ENCODE results near the gene GAREM1.

The GAREM1 gene

GRCh38 chr18:32440518-32440917, 30.2 kb downstream of the GAREM1 start:
- Histone ChIP-seq H3K4me1 (ENCODE audit: control insufficient read depth in 2 of 2, insufficient read depth in 1 of 2, low read depth in 1 of 2, low read length in 2 of 2) (peaks cover 4 to 15% of the 10 kb centered on the region in 2 donors), H2AFZ (ENCODE audit: low read length) (no peak overlapping the region), H2BK5ac (ENCODE audit: low read length) (no peak overlapping the region), H4K8ac (ENCODE audit: low read depth, low read length) (no peak overlapping the region), H3K27me3 (ENCODE audit: control insufficient read depth in 3 of 3, insufficient read depth in 3 of 3, low read depth in 1 of 3, low read length in 3 of 3) (peaks cover 0 to 1% (median 0%) of the 10 kb centered on the region in 3 experiments), H3K4ac (ENCODE audit: low read length) (no peak overlapping the region), H3K4me3 (ENCODE audit: low read length in 2 of 2) (no peak overlapping the region), H2BK120ac (ENCODE audit: low read depth, low read length) (no peak overlapping the region), H2AK5ac (ENCODE audit: low read depth, low read length) (no peak overlapping the region), H3K14ac (ENCODE audit: low read length) (no peak overlapping the region), H3K27ac (replicated peaks; ENCODE audit: low read length) (no peak overlapping the region), H3K18ac (ENCODE audit: low read length) (no peak overlapping the region), H3K9me3 (replicated peaks in 1 of 2; ENCODE audit: control insufficient read depth in 2 of 2, insufficient read depth in 1 of 2, low read depth in 1 of 2, low read length in 2 of 2) (no peaks in the 10 kb centered on the region), H4K91ac (ENCODE audit: low read depth, low read length, poor library complexity) (no peak overlapping the region), H3K4me2 (ENCODE audit: insufficient read depth, low read length, poor library complexity, severe bottlenecking) (no peak overlapping the region), H2BK15ac (ENCODE audit: low read length) (no peak overlapping the region), H3K36me3 (replicated peaks in 1 of 2; ENCODE audit: control insufficient read depth in 2 of 2, insufficient read depth in 2 of 2, low read length in 2 of 2) (no peaks in the 10 kb centered on the region), H2BK12ac (ENCODE audit: low read length) (no peak overlapping the region), H3K9ac (ENCODE audit: low read depth, low read length, poor library complexity) (no peak overlapping the region), H3K23ac (ENCODE audit: low read depth, low read length, poor library complexity) (no peak overlapping the region), H3K79me1 (ENCODE audit: low read depth, low read length) (no peaks in the 10 kb centered on the region)
- no peak for DNase-seq (ENCODE audit: low spot score)
- WGBS, 2 donors (ENCODE audit: extremely low coverage in 2 of 2, insufficient read length in 2 of 2, insufficient replicate concordance in 1 of 2), result no CpG with 5 or more reads among the region's 4 CpGs

DNA sequence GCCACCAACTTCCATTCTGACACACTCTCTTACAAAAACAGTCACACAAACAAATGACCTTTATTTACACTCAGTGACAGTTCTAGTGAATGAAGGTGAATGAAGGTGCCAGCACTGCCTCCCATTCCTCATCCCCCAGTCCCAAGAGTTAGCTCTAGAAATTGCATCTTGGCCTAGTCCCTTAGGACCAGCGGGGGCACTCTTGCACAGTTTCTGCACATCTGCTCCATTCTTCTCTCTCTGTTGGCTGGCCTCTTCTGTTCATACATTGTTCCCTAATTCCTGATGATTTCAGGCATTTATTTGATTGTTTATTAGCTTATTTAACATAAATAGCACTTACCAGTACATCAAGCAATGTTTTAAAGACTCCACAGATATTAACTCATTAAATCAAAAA, 30.9 kb downstream of the GAREM1 start:
- no peak for DNase-seq (ENCODE audit: low spot score)
- H3K27me3 ChIP-seq (ENCODE audit: control insufficient read depth in 3 of 3, insufficient read depth in 3 of 3, low read depth in 1 of 3, low read length in 3 of 3), result peaks cover 0 to 1% (median 0%) of the 10 kb centered on the region in 3 experiments
- no peak overlapping the region for H3K14ac ChIP-seq (ENCODE audit: low read length)
- no peak overlapping the region for H2BK5ac ChIP-seq (ENCODE audit: low read length)
- no peak overlapping the region for H2AFZ ChIP-seq (ENCODE audit: low read length)
- no peak overlapping the region for H3K27ac ChIP-seq (replicated peaks; ENCODE audit: low read length)
- no peak overlapping the region for H3K18ac ChIP-seq (ENCODE audit: low read length)
- WGBS, 2 donors (ENCODE audit: extremely low coverage in 2 of 2, insufficient read length in 2 of 2, insufficient replicate concordance in 1 of 2), result no CpG with 5 or more reads among the region's 1 CpG
- H3K9ac ChIP-seq (ENCODE audit: low read depth, low read length, poor library complexity), result no peak overlapping the region
- no peak overlapping the region for H3K4me3 ChIP-seq (ENCODE audit: low read length in 2 of 2)
- H2BK12ac ChIP-seq (ENCODE audit: low read length), result no peak overlapping the region
- no peak overlapping the region for H4K91ac ChIP-seq (ENCODE audit: low read depth, low read length, poor library complexity)
- no peak overlapping the region for H2AK5ac ChIP-seq (ENCODE audit: low read depth, low read length)
- H3K9me3 ChIP-seq (replicated peaks in 1 of 2; ENCODE audit: control insufficient read depth in 2 of 2, insufficient read depth in 1 of 2, low read depth in 1 of 2, low read length in 2 of 2), result no peaks in the 10 kb centered on the region
- H3K4me2 ChIP-seq (ENCODE audit: insufficient read depth, low read length, poor library complexity, severe bottlenecking), result no peak overlapping the region
- H3K36me3 ChIP-seq (replicated peaks in 1 of 2; ENCODE audit: control insufficient read depth in 2 of 2, insufficient read depth in 2 of 2, low read length in 2 of 2), result no peaks in the 10 kb centered on the region
- no peak overlapping the region for H2BK120ac ChIP-seq (ENCODE audit: low read depth, low read length)
- H3K4me1 ChIP-seq (ENCODE audit: control insufficient read depth in 2 of 2, insufficient read depth in 1 of 2, low read depth in 1 of 2, low read length in 2 of 2), result peaks cover 4 to 15% of the 10 kb centered on the region in 2 donors
- no peak overlapping the region for H2BK15ac ChIP-seq (ENCODE audit: low read length)
- H3K4ac ChIP-seq (ENCODE audit: low read length), result no peak overlapping the region
- no peak overlapping the region for H4K8ac ChIP-seq (ENCODE audit: low read depth, low read length)
- no peak overlapping the region for H3K23ac ChIP-seq (ENCODE audit: low read depth, low read length, poor library complexity)
- no peaks in the 10 kb centered on the region for H3K79me1 ChIP-seq (ENCODE audit: low read depth, low read length)

- H3K79me1 ChIP-seq (ENCODE audit: low read depth, low read length), result no peaks in the 10 kb centered on the region
- H3K23ac ChIP-seq (ENCODE audit: low read depth, low read length, poor library complexity), result no peak overlapping the region
- no peak overlapping the region for H3K14ac ChIP-seq (ENCODE audit: low read length)
- H2BK12ac ChIP-seq (ENCODE audit: low read length), result no peak overlapping the region
- H3K4me1 ChIP-seq (ENCODE audit: control insufficient read depth in 2 of 2, insufficient read depth in 1 of 2, low read depth in 1 of 2, low read length in 2 of 2), result peaks cover 4 to 15% of the 10 kb centered on the region in 2 donors
- no peak overlapping the region for H4K8ac ChIP-seq (ENCODE audit: low read depth, low read length)
- H3K18ac ChIP-seq (ENCODE audit: low read length), result no peak overlapping the region
- no peak overlapping the region for H2BK15ac ChIP-seq (ENCODE audit: low read length)
- no peak overlapping the region for H2AFZ ChIP-seq (ENCODE audit: low read length)
- H2BK120ac ChIP-seq (ENCODE audit: low read depth, low read length), result no peak overlapping the region
- H3K9me3 ChIP-seq (replicated peaks in 1 of 2; ENCODE audit: control insufficient read depth in 2 of 2, insufficient read depth in 1 of 2, low read depth in 1 of 2, low read length in 2 of 2), result no peaks in the 10 kb centered on the region
- H2AK5ac ChIP-seq (ENCODE audit: low read depth, low read length), result no peak overlapping the region
- no peaks in the 10 kb centered on the region for H3K36me3 ChIP-seq (replicated peaks in 1 of 2; ENCODE audit: control insufficient read depth in 2 of 2, insufficient read depth in 2 of 2, low read length in 2 of 2)
- H3K27ac ChIP-seq (replicated peaks; ENCODE audit: low read length), result no peak overlapping the region
- no peak overlapping the region for H4K91ac ChIP-seq (ENCODE audit: low read depth, low read length, poor library complexity)
- WGBS, 2 donors (ENCODE audit: extremely low coverage in 2 of 2, insufficient read length in 2 of 2, insufficient replicate concordance in 1 of 2), result no CpG with 5 or more reads among the region's 2 CpGs
- H3K27me3 ChIP-seq (ENCODE audit: control insufficient read depth in 3 of 3, insufficient read depth in 3 of 3, low read depth in 1 of 3, low read length in 3 of 3), result peaks cover 0 to 1% (median 0%) of the 10 kb centered on the region in 3 experiments
- H2BK5ac ChIP-seq (ENCODE audit: low read length), result no peak overlapping the region
- H3K4me2 ChIP-seq (ENCODE audit: insufficient read depth, low read length, poor library complexity, severe bottlenecking), result no peak overlapping the region
- no peak overlapping the region for H3K4me3 ChIP-seq (ENCODE audit: low read length in 2 of 2)
- H3K4ac ChIP-seq (ENCODE audit: low read length), result no peak overlapping the region
- DNase-seq (ENCODE audit: low spot score), result no peak
- no peak overlapping the region for H3K9ac ChIP-seq (ENCODE audit: low read depth, low read length, poor library complexity)
Measured at GRCh38 chr18:32439241-32439640, 31.4 kb downstream of the GAREM1 start.

DNA sequence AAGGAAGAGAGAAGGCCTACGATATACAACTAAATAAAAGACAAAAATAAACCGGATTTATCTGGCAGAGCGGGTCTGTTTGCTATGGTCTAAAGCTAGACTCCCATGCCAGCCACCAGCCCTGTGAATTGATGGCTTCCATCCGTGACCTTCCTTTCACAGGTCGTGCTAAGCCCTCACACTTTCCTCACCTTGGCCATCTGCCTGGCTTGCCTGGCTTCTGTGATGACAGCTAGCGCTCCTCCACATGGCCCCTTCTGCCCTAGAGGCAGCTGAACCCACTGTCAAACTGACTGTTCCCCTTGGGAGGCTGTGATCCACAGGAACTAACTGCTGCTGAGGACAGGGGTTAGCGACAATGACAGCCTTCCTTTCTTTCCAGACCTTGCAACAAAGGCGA, 32.5 kb downstream of the GAREM1 start:
- no peak overlapping the region for H2BK15ac ChIP-seq (ENCODE audit: low read length)
- H3K4me3 ChIP-seq (ENCODE audit: low read length in 2 of 2), result no peak overlapping the region

More for the DNA sequence above, 32.5 kb downstream of the GAREM1 start:
- Histone ChIP-seq H3K18ac (ENCODE audit: low read length) (no peak overlapping the region), H2BK120ac (ENCODE audit: low read depth, low read length) (no peak overlapping the region), H3K36me3 (replicated peaks in 1 of 2; ENCODE audit: control insufficient read depth in 2 of 2, insufficient read depth in 2 of 2, low read length in 2 of 2) (no peaks in the 10 kb centered on the region), H3K4me1 (ENCODE audit: control insufficient read depth in 2 of 2, insufficient read depth in 1 of 2, low read depth in 1 of 2, low read length in 2 of 2) (peaks cover 4 to 15% of the 10 kb centered on the region in 2 donors), H2AFZ (ENCODE audit: low read length) (no peak overlapping the region), H4K8ac (ENCODE audit: low read depth, low read length) (no peak overlapping the region), H2AK5ac (ENCODE audit: low read depth, low read length) (no peak overlapping the region), H3K27ac (replicated peaks; ENCODE audit: low read length) (no peak overlapping the region), H3K27me3 (ENCODE audit: control insufficient read depth in 3 of 3, insufficient read depth in 3 of 3, low read depth in 1 of 3, low read length in 3 of 3) (peaks cover 0 to 1% (median 0%) of the 10 kb centered on the region in 3 experiments), H3K14ac (ENCODE audit: low read length) (no peak overlapping the region), H3K9me3 (replicated peaks in 1 of 2; ENCODE audit: control insufficient read depth in 2 of 2, insufficient read depth in 1 of 2, low read depth in 1 of 2, low read length in 2 of 2) (no peaks in the 10 kb centered on the region), H3K9ac (ENCODE audit: low read depth, low read length, poor library complexity) (no peak overlapping the region), H3K79me1 (ENCODE audit: low read depth, low read length) (no peaks in the 10 kb centered on the region), H4K91ac (ENCODE audit: low read depth, low read length, poor library complexity) (no peak overlapping the region), H2BK12ac (ENCODE audit: low read length) (no peak overlapping the region), H2BK5ac (ENCODE audit: low read length) (no peak overlapping the region), H3K4me2 (ENCODE audit: insufficient read depth, low read length, poor library complexity, severe bottlenecking) (no peak overlapping the region), H3K4ac (ENCODE audit: low read length) (no peak overlapping the region), H3K23ac (ENCODE audit: low read depth, low read length, poor library complexity) (peak overlapping the region; percentile 34)
- no CpG with 5 or more reads among the region's 8 CpGs for WGBS, 2 donors (ENCODE audit: extremely low coverage in 2 of 2, insufficient read length in 2 of 2, insufficient replicate concordance in 1 of 2)
- no peak for DNase-seq (ENCODE audit: low spot score)

All from neuronal stem cell (in vitro differentiated cells).